Left lung (tissue), 10 donors: ENCODE measurements around the gene EVI5L. TPM values are rescaled to one million over a fixed set of nuclear protein-coding genes. Genes with fewer than 3 reads are reported as not detected.

ENCODE experiments used
- ATAC-seq: fragments of 200-7000 bp; cut with Tn5 transposase; one replicate; pipeline ENCODE4 v1.9.1; 2020; ENCODE audit warnings: moderate library complexity
- DNase-seq, 4 donors: peaks; one replicate each; pipeline ENCODE4 v3.0.0-alpha.2; 2013 to 2020
- H3K27ac ChIP-seq, 2 donors: fragments of 200-600 bp; sonication (generic) in 1 of 2; one replicate each; pipeline versions ENCODE4 v1.5.0 to v1.8.0; 2020 to 2021
- H3K27me3 ChIP-seq, 2 donors: fragments of 200-600 bp; sonication (generic) in 1 of 2; one replicate each; pipeline versions ENCODE4 v1.5.0 to v1.8.0; 2020 to 2021
- H3K36me3 ChIP-seq, 2 donors: fragments of 200-600 bp; sonication (generic) in 1 of 2; one replicate each; pipeline versions ENCODE4 v1.5.0 to v1.8.0; 2020 to 2021
- H3K4me1 ChIP-seq, 2 donors: fragments of 200-600 bp; one replicate each; pipeline ENCODE4 v1.8.0; 2021
- H3K4me3 ChIP-seq, 2 donors: fragments of 200-600 bp; sonication (generic) in 1 of 2; one replicate each; pipeline versions ENCODE4 v1.5.0 to v1.8.0; 2020 to 2021; ENCODE audit warnings: mild to moderate bottlenecking in 1 of 2
- H3K9me3 ChIP-seq, 2 donors: fragments of 200-600 bp; sonication (generic) in 1 of 2; one replicate each; pipeline versions ENCODE4 v1.5.0 to v1.8.0; 2020 to 2021
- intact Hi-C, 2 donors: fragments of 100-400 bp; cut with DNase I; formaldehyde crosslinking; loops; one replicate each; pipeline versions ENCODE4 v1.11.2 to v1.14.2; 2022
- polyA plus RNA-seq, 6 donors: library from polyadenylated mRNA; unstranded; fragments of 120-200 nt; gene quantifications; one replicate each; pipeline ENCODE4 v1.2.1, GENCODE V29; 2013; ENCODE audit not compliant: insufficient read length in 6 of 6
- total RNA-seq, 2 donors: library from RNA; stranded (reverse); fragmentation: NEBNext Ultra II Directional; extraction: Animal tissue kit (Norgen Biotek cat#: 25700); gene quantifications; one replicate each; pipeline ENCODE4 v1.2.1, GENCODE V29; 2021
- TF ChIP-seq, protein P1 (sequence below), 2 donors: fragments of 200-600 bp; sonication (generic) in 1 of 2; IDR thresholded peaks; one replicate each; pipeline versions ENCODE4 v1.5.0 to v1.8.0; 2021; ENCODE audit warnings: antibody characterized with exemption in 2 of 2
- donor health status: DM: no; HTN: yes; CAD: no.
- donor health status: DM: no; HTN: no; CAD: no.

EVI5L gene
- total and polyA plus RNA-seq, 8 donors = 11.3 to 18.1 (median 14.8) TPM

- DNase-seq = no peak
- Histone ChIP-seq H3K4me1 (no peaks in the 10 kb centered on the region), H3K9me3 (peaks cover 0 to 24% of the 10 kb centered on the region in 2 donors), H3K4me3 (no peak overlapping the region), H3K27me3 (peaks cover 0 to 20% of the 10 kb centered on the region in 2 donors), H3K36me3 (no peaks in the 10 kb centered on the region), H3K27ac (no peak overlapping the region)
- TF ChIP-seq, protein P1, sequence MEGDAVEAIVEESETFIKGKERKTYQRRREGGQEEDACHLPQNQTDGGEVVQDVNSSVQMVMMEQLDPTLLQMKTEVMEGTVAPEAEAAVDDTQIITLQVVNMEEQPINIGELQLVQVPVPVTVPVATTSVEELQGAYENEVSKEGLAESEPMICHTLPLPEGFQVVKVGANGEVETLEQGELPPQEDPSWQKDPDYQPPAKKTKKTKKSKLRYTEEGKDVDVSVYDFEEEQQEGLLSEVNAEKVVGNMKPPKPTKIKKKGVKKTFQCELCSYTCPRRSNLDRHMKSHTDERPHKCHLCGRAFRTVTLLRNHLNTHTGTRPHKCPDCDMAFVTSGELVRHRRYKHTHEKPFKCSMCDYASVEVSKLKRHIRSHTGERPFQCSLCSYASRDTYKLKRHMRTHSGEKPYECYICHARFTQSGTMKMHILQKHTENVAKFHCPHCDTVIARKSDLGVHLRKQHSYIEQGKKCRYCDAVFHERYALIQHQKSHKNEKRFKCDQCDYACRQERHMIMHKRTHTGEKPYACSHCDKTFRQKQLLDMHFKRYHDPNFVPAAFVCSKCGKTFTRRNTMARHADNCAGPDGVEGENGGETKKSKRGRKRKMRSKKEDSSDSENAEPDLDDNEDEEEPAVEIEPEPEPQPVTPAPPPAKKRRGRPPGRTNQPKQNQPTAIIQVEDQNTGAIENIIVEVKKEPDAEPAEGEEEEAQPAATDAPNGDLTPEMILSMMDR (IDR thresholded peaks at IDR 0.05) = no peak
- intact Hi-C loops = no loop called here
- no peak for ATAC-seq
These were observed 9.4 kb upstream of the EVI5L start for GRCh38 chr19:7820588-7820987.

DNA sequence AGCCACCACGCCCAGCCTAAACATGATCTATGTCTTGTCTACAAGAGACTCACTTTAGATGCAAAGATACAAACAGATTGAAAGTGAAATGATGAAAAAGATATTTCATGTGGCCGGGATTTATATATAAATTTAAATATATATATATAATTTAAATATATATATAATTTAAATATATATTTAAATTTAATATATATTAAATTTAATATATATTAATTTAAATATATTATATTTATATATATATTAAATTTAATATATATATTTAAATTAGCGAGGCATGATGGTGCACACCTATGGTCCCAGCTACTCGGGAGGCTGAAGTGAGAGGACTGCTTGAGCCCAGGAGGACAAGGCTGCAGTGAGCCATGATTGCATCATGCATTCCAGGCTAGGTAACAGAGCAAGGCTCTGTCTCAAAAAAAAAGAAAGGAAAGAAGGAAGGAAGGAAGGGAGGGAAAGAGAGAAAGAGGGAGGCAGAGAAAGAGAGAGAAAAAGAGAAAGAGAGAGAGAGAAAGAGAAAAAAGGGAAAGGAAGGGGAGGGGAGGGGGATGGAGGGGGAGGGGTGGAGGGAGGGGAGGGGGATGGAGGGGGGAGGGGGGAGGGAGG is 7.0 kb upstream of the EVI5L start:
- no peak overlapping the region for H3K27ac ChIP-seq
- intact Hi-C loops = no loop called here
- ATAC-seq = no peak
- TF ChIP-seq, protein P1 (IDR thresholded peaks at IDR 0.05) = no peak
- H3K9me3 ChIP-seq = peaks cover 0 to 9% of the 10 kb centered on the region in 2 donors
- H3K4me3 ChIP-seq = no peak overlapping the region
- no peak for DNase-seq
- no peaks in the 10 kb centered on the region for H3K4me1 ChIP-seq
- H3K27me3 ChIP-seq = peaks cover 0 to 40% of the 10 kb centered on the region in 2 donors
- no peaks in the 10 kb centered on the region for H3K36me3 ChIP-seq

DNA sequence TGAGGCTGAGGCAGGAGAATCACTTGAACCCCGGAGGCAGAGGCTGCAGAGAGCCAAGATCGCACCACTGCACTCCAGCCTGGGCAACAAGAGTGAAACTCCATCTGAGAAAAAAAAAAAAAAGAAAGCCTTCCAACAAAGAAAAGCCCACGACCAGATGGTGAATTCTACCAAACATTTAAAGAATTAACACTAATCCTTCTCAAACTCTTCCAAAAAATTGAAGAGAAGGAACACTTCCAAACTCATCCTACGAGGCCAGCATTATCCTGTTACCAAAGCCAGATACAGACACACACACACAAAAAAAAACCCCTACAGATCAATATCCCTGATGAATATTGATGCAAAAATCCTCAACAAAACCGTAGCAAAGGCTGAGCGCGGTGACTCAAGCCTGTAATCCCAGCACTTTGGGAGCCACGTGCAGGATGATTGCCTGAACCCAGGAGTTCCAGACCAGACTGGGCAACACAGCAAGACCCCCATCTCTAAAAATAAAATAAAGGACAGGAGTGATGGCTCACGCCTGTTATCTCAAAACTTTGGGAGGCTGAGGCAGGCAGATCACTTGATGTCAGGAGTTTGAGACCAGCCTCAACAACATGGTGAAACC is 6.2 kb upstream of the EVI5L start:
- ATAC-seq = no peak
- Histone ChIP-seq H3K27me3 (peaks cover 0 to 42% of the 10 kb centered on the region in 2 donors), H3K27ac (no peak overlapping the region), H3K36me3 (no peaks in the 10 kb centered on the region), H3K9me3 (peaks cover 0 to 1% of the 10 kb centered on the region in 2 donors), H3K4me1 (peaks cover 0 to 1% of the 10 kb centered on the region in 2 donors), H3K4me3 (no peak overlapping the region)
- DNase-seq = no peak
- TF ChIP-seq, protein P1 (IDR thresholded peaks at IDR 0.05) = no peak
- intact Hi-C loops = no loop called here

- no peaks in the 10 kb centered on the region for H3K36me3 ChIP-seq
- DNase-seq = no peak
- peaks cover 0 to 32% of the 10 kb centered on the region in 2 donors for H3K27me3 ChIP-seq
- peak overlapping the region in 1 of 2 donors; percentile 58 for H3K4me3 ChIP-seq
- TF ChIP-seq, protein P1 (IDR thresholded peaks at IDR 0.05) = no peak
- peaks cover 7 to 39% of the 10 kb centered on the region in 2 donors for H3K4me1 ChIP-seq
- ATAC-seq = no peak
- intact Hi-C loops = no loop called here
- no peaks in the 10 kb centered on the region for H3K9me3 ChIP-seq
- peak overlapping the region in 1 of 2 donors; percentile 78 for H3K27ac ChIP-seq
These were observed 875 bp upstream of the EVI5L start for GRCh38 chr19:7829166-7829520.

GRCh38 chr19:7830272-7830771 is 304 bp downstream of the EVI5L start:
- TF ChIP-seq, protein P1 (IDR thresholded peaks at IDR 0.05) = no peak
- Histone ChIP-seq H3K27me3 (peaks cover 0 to 23% of the 10 kb centered on the region in 2 donors), H3K4me3 (peak overlapping the region; percentile 53 to 58), H3K9me3 (no peaks in the 10 kb centered on the region), H3K4me1 (peaks cover 7 to 39% of the 10 kb centered on the region in 2 donors), H3K27ac (no peak overlapping the region), H3K36me3 (no peaks in the 10 kb centered on the region)
- ATAC-seq (no peak), DNase-seq (peak in 1 of 4 donors; percentile 49)
- intact Hi-C loops = no loop called here
